Activated T-cell treated with anti-CD3 and anti-CD28 coated beads, Interleukin-2, amount 50 U/mL, for 4 hours (primary cell): ENCODE measurements around the gene ZNF678. TPM values are rescaled to one million over a fixed set of nuclear protein-coding genes. Genes with fewer than 3 reads are reported as not detected.
"Not testable (repeated sequence)": the region's sequence is repeated elsewhere in the genome, so short reads cannot be mapped to it uniquely, and the experiment has no call there.

Source experiments
- ATAC-seq, 2 donors: fragments of 200-7000 bp; cut with Tn5 transposase; one replicate each; pipeline ENCODE4 v1.10.0; 2021
- DNase-seq: peaks from one replicate; pipeline ENCODE4 v3.0.0-alpha.2; 2020
- H3K27me3 Mint-ChIP-seq: one replicate; pipeline ENCODE4 v1.8.0; 2021; ENCODE audit warnings: low read depth, mixed read lengths
- H3K36me3 Mint-ChIP-seq: one replicate; pipeline ENCODE4 v1.8.0; 2022; ENCODE audit warnings: mixed read lengths; ENCODE audit not compliant: insufficient read depth
- H3K4me1 Mint-ChIP-seq: one replicate; pipeline ENCODE4 v1.8.0; 2021; ENCODE audit warnings: low read depth, mixed read lengths
- H3K4me3 Mint-ChIP-seq: one replicate; pipeline ENCODE4 v1.8.0; 2021; ENCODE audit warnings: mild to moderate bottlenecking, moderate library complexity, mixed read lengths
- H3K9me3 Mint-ChIP-seq: one replicate; pipeline ENCODE4 v1.8.0; 2021; ENCODE audit warnings: mixed read lengths
- total RNA-seq, 3 donors: library from RNA; stranded (reverse); gene quantifications; one replicate each; pipeline ENCODE4 v1.2.1, GENCODE V29; 2021

ZNF678 gene
- total RNA-seq, 3 donors from 2014 or later = 8.0 to 9.6 (median 9.1) TPM

DNA sequence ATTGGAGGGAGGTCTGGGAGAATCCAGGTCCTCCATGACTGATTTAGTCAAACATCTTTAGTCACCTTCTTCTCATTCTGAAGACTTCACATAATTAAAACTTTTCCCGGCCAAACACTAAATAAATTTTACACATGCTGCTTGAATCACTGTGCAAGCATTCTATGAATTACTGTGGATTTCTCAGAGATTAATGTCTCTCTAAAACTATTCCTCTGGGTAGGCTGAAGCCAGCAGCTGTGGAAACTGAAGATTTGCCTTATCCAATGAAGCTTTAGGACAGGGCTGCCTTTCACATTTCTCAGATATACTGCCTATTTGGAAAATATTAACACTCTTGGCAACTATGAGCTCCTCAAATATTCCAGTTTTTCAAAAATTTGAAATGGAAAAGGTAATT lies 110.1 kb downstream of the ZNF678 start:
- DNase-seq (no peak), ATAC-seq (no peak)
- Mint-ChIP-seq H3K4me1 (no peaks in the 10 kb centered on the region), H3K4me3 (no peak overlapping the region), H3K27me3 (no peaks in the 10 kb centered on the region), H3K9me3 (peaks cover 62% of the 10 kb centered on the region), H3K36me3 (peaks cover 17% of the 10 kb centered on the region)

DNA sequence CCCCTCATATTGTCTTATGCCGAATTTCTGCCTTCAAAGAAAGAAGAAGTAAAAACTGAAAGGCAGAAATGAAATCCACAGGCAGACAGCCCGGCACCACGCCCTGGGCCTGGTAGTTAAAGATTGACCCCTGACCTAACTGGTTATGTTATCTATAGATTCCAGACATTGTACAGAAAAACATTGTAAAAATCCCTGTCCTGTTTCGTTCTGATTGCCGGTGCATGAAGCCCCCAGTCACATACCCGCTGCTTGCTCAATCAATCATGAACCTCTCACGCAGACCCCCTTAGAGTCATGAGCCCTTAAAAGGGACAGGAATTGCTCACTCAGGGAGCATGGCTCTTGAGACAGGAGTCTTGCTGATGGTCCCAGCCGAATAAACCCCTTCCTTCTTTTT lies 122.5 kb downstream of the ZNF678 start:
- no peaks in the 10 kb centered on the region for H3K4me1 Mint-ChIP-seq
- no peaks in the 10 kb centered on the region for H3K27me3 Mint-ChIP-seq
- H3K4me3 Mint-ChIP-seq = no peak overlapping the region
- no peaks in the 10 kb centered on the region for H3K36me3 Mint-ChIP-seq
- no peak for ATAC-seq
- peaks cover 72% of the 10 kb centered on the region for H3K9me3 Mint-ChIP-seq
- no peak for DNase-seq

DNA sequence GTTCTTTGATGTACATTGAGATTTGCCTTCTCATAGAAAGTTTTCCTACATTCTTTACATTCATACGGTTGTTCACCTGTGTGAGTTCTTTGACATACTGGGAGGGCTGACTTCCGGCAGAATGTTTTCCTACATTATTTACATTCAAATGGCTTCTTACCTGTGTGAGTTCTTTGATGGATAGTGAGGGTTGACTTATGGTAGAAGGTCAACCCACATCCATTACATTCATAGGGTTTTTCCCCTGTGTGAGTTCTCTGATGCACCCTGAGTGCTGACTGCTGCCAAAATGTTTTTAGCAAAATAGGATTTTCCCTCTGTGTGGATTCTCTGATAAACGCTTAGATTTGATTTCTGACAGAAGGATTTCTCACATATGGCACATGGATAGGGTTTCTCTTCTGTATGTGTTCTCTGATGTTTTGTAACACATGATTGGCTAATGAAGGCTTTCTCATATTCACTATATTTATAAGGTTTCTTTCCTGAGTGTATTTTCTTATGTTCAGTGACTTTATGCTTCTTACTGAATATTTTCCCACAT lies 134.0 kb downstream of the ZNF678 start:
- DNase-seq = no peak
- Mint-ChIP-seq H3K36me3 (peaks cover 5% of the 10 kb centered on the region), H3K4me1 (no peaks in the 10 kb centered on the region), H3K9me3 (peaks cover 50% of the 10 kb centered on the region), H3K4me3 (no peak overlapping the region), H3K27me3 (peaks cover 12% of the 10 kb centered on the region)
- no peak for ATAC-seq

DNA sequence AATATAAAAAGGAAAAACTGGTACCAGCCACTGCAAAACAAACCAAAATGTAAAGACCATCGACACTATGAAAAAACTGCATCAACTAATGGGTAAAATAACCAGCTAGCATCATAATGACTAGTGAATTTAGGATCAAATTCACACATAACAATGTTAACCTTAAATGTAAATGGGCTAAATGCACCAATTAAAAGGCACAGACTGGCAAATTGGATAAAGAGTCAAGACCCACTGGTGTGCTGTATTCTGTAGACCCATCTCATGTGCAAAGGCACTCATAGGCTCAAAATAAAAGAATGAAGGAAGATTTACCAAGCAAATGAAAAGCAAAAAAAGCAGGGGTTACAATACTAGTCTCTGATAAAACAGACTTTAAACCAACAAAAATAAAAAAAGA lies 138.3 kb downstream of the ZNF678 start:
- not testable (repeated sequence) for DNase-seq, ATAC-seq, H3K36me3 Mint-ChIP-seq, H3K4me1 Mint-ChIP-seq, H3K4me3 Mint-ChIP-seq
- Mint-ChIP-seq H3K9me3 (peaks cover 52% of the 10 kb centered on the region), H3K27me3 (peaks cover 12% of the 10 kb centered on the region)

DNA sequence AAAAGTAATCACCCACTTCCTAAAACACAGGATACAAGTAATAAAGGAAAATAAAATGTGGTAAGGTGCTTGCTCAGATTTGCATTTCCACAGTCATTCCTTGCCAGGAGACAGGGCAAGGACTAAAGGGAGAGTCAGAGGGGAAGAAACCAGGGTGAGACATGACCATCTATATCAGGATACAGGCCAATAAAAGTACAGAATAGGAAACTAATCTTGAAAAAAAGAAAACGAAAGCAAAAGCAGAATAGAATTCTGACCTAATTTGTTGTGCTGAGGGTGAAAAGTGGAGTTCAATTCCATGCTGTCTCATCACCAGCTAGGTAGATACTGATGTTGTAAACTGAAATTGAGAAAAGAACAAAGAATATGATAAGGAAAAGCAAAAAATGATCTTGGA lies 144.5 kb downstream of the ZNF678 start:
- Mint-ChIP-seq H3K9me3 (peaks cover 23% of the 10 kb centered on the region), H3K36me3 (no peaks in the 10 kb centered on the region), H3K4me3 (no peak overlapping the region), H3K4me1 (peaks cover 9% of the 10 kb centered on the region), H3K27me3 (no peaks in the 10 kb centered on the region)
- DNase-seq (no peak), ATAC-seq (peak; percentile 32 to 37)

DNA sequence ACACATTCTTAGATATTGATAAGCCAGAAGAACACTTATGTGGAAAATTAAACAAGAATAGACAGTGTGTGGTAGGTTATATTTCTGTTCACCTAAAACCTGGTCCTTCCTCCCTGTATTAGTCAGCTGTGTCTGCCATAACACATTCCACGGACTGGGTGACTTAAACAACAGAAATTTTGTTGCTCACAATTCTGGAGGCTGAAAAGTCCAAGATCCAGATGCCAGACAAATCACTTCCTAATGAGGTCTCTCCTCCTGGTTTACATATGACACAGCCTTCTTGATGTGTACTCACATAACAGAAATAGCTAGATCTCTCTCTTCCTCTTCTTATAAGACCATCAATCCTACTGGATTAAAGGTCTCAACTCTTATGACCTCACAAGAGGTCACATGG lies 146.1 kb downstream of the ZNF678 start:
- no peak for DNase-seq
- Mint-ChIP-seq H3K9me3 (peaks cover 17% of the 10 kb centered on the region), H3K27me3 (no peaks in the 10 kb centered on the region), H3K4me1 (peaks cover 9% of the 10 kb centered on the region), H3K36me3 (no peaks in the 10 kb centered on the region), H3K4me3 (no peak overlapping the region)
- no peak for ATAC-seq

DNA sequence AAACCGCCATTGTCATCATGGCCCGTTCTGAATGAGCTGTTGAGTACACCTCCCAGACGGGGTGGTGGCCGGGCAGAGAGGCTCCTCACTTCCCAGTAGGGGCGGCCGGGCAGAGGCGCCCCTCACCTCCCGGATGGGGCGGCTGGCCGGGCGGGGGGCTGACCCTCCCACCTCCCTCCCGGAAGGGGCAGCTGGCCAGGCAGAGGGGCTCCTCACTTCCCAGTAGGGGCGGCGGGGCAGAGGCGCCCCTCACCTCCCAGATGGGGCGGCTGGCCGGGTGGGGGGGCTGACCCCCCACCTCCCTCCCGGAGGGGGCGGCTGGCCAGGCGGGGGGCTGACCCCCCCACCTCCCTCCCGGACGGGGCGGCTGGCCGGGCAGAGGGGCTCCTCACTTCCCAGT lies 147.1 kb downstream of the ZNF678 start:
- H3K4me3 Mint-ChIP-seq, H3K27me3 Mint-ChIP-seq, DNase-seq, H3K36me3 Mint-ChIP-seq, ATAC-seq, H3K4me1 Mint-ChIP-seq: not testable (repeated sequence)
- H3K9me3 Mint-ChIP-seq = peaks cover 25% of the 10 kb centered on the region

DNA sequence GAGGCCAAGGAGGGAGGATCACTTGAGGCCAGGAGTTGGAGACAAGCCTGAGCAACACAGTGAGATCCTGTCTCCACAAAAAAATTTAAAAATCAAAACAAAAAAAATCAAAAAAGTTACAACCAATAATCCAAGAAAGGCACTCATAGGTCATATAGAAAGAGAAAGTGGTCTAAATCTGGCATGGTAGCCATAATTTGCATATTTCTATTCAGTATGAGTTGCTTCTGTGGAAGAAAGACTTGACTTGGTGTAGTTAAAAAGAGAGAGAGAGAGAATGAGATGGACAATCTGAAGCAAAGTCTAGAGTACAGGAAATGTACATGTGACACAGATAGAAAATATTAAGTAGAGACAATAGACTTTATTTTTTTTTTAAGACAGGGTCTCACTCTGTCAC lies 149.3 kb downstream of the ZNF678 start:
- Mint-ChIP-seq H3K27me3 (peaks cover 2% of the 10 kb centered on the region), H3K9me3 (peaks cover 40% of the 10 kb centered on the region), H3K4me1 (peaks cover 6% of the 10 kb centered on the region), H3K36me3 (peaks cover 4% of the 10 kb centered on the region), H3K4me3 (no peak overlapping the region)
- ATAC-seq (no peak), DNase-seq (no peak)

DNA sequence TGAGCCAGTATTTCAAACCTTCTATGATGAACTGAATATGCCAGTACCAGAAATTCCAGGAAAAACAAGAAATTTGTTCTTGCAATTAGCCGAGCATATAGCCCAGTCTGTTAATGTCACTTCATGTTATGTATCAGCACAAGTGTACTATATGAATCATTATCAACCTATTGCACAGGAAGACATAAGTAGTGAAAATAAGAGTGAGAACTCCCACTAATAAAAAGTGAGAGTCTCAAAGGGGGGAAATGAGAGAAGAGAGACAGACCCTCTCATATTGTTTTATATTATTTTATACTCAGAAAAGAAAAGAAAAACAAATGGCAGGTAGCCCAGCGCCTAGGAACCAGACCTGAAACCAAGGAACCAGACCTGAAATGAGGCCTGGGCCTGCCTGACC lies 155.6 kb downstream of the ZNF678 start:
- no peaks in the 10 kb centered on the region for H3K4me1 Mint-ChIP-seq
- H3K27me3 Mint-ChIP-seq = peaks cover 2% of the 10 kb centered on the region
- no peak overlapping the region for H3K4me3 Mint-ChIP-seq
- DNase-seq (no peak), ATAC-seq (no peak)
- peaks cover 68% of the 10 kb centered on the region for H3K9me3 Mint-ChIP-seq
- peaks cover 12% of the 10 kb centered on the region for H3K36me3 Mint-ChIP-seq

DNA sequence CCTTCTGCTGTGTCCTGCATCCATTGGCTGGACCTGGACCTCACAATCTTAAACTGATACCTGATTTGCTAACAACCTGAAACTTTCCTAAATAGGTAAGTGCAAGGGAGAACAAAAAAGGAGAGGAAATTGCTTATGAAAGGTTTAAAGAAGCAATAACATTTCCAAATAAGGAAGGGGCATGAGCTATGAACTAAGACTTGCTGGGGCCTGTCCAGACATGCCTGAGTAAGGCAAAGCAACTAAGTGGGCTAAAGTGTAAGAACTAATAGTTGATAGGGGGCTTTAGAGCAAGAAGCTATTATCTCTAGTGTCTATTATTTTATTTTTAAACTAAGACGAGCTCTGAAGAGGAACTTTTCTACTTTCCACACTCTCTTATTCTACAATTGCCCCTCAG lies 160.1 kb downstream of the ZNF678 start:
- H3K27me3 Mint-ChIP-seq = no peaks in the 10 kb centered on the region
- peaks cover 4% of the 10 kb centered on the region for H3K4me1 Mint-ChIP-seq
- no peak for DNase-seq
- H3K36me3 Mint-ChIP-seq = peaks cover 8% of the 10 kb centered on the region
- ATAC-seq = no peak
- peaks cover 45% of the 10 kb centered on the region for H3K9me3 Mint-ChIP-seq
- H3K4me3 Mint-ChIP-seq = no peak overlapping the region

DNA sequence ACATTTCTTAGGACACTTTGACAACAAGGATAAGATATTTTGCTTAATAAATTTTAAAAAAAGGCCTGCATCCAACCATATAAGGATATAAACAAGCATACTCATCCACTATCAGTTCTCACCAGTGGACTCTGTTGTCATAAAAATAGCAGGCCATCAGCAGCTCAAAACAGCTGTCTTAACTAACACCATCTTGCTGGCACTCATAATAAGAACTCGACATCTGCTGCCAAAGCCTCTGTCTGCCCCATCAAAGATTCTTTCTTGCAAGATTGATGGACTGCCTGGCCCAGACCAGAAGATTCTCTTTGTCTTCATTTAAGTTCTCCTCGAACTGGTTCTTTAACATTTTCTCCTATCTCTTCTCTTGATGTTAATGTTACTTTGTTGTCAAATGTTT lies 161.7 kb downstream of the ZNF678 start:
- peaks cover 17% of the 10 kb centered on the region for H3K4me1 Mint-ChIP-seq
- peaks cover 31% of the 10 kb centered on the region for H3K9me3 Mint-ChIP-seq
- no peak for DNase-seq
- no peak overlapping the region for H3K4me3 Mint-ChIP-seq
- no peak for ATAC-seq
- no peaks in the 10 kb centered on the region for H3K36me3 Mint-ChIP-seq
- no peaks in the 10 kb centered on the region for H3K27me3 Mint-ChIP-seq

DNA sequence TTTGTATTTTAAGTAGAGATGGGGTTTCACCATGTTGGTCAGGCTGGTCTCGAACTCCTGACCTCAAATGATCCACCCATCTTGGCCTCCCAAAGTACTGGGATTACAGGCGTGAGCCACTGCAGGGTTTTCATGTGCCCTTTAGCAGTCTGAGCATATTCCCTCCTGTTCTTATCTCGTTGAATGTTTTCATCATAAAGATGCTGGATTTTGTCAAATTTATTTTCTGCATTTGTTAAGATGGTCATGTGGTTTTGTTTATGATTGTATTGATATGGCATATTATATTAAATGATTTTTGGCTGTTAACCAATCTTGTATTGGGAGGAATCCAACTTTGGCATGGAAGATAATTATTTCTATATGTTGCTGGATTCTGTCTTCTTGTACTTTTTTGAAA lies 163.0 kb downstream of the ZNF678 start:
- H3K9me3 Mint-ChIP-seq = peaks cover 19% of the 10 kb centered on the region
- no peaks in the 10 kb centered on the region for H3K36me3 Mint-ChIP-seq
- H3K4me1 Mint-ChIP-seq = peaks cover 20% of the 10 kb centered on the region
- DNase-seq (no peak), ATAC-seq (no peak)
- H3K27me3 Mint-ChIP-seq = no peaks in the 10 kb centered on the region
- H3K4me3 Mint-ChIP-seq = no peak overlapping the region

Other genes starting within 250 kb of the ZNF678 start
- gene CDC42BPA, start 245.1 kb upstream of the ZNF678 start, total RNA-seq = under 1 TPM; 0.52 to 0.74 (median 0.56) TPM
- 10 to 100 TPM; 42.2 to 49.0 (median 45.4) TPM for gene JMJD4, start 171.7 kb downstream of the ZNF678 start, total RNA-seq
- 10 to 100 TPM; 28.9 to 30.0 (median 29.6) TPM for gene SNAP47, start 171.9 kb downstream of the ZNF678 start, total RNA-seq